HG02798 (cell line): ENCODE results near the gene ZNF511.
A peak's percentile ranks its signal among the peaks of the same experiment; 100 is the strongest.

Experiments
- ATAC-seq: cut with Tn5 transposase; IDR thresholded peaks from one replicate; pipeline ENCODE4 v1.9.1; 2021; ENCODE audit warnings: mild to moderate bottlenecking; ENCODE audit not compliant: unreplicated experiment, poor library complexity

ZNF511 gene

GRCh38 chr10:133287832-133288500, 20.7 kb upstream of the ZNF511 start:
- no peak for ATAC-seq

- no peak for ATAC-seq
These were observed 19.0 kb upstream of the ZNF511 start for GRCh38 chr10:133289761-133290160.

- no peak for ATAC-seq
These were observed 15.6 kb upstream of the ZNF511 start for GRCh38 chr10:133292919-133293809.

GRCh38 chr10:133293810-133294119, 14.9 kb upstream of the ZNF511 start:
- ATAC-seq, result no peak

- ATAC-seq, result no peak
These were observed 14.5 kb upstream of the ZNF511 start for GRCh38 chr10:133294189-133294588.

GRCh38 chr10:133295426-133296320, 13.0 kb upstream of the ZNF511 start:
- no peak for ATAC-seq

- no peak for ATAC-seq
These were observed 11.2 kb upstream of the ZNF511 start for GRCh38 chr10:133297504-133297903.

GRCh38 chr10:133298466-133298865, 10.2 kb upstream of the ZNF511 start:
- ATAC-seq, result no peak

- no peak for ATAC-seq
These were observed 9.5 kb upstream of the ZNF511 start for GRCh38 chr10:133299224-133299623.

- ATAC-seq, result no peak
These were observed 9.0 kb upstream of the ZNF511 start for GRCh38 chr10:133299738-133300137.

GRCh38 chr10:133302230-133302629, 6.5 kb upstream of the ZNF511 start:
- ATAC-seq, result no peak

GRCh38 chr10:133303206-133303605, 5.5 kb upstream of the ZNF511 start:
- no peak for ATAC-seq

GRCh38 chr10:133306097-133306476, 2.6 kb upstream of the ZNF511 start:
- ATAC-seq, result no peak

GRCh38 chr10:133306941-133307379, 1.8 kb upstream of the ZNF511 start:
- no peak for ATAC-seq

- ATAC-seq, result peak; percentile 39
These were observed 816 bp upstream of the ZNF511 start for GRCh38 chr10:133307776-133308420.

- peak; percentile 80 for ATAC-seq
These were observed 496 bp downstream of the ZNF511 start for GRCh38 chr10:133309100-133309719.

- no peak for ATAC-seq
These were observed 1.1 kb downstream of the ZNF511 start for GRCh38 chr10:133309720-133310398.

GRCh38 chr10:133310399-133310755, 1.7 kb downstream of the ZNF511 start:
- ATAC-seq, result no peak

- no peak for ATAC-seq
These were observed 2.1 kb downstream of the ZNF511 start for GRCh38 chr10:133310789-133311188.
